ENCODE data around the gene IQSEC1.

GRCh38 chr3:12943124-12944021 is 129.9 kb downstream of the IQSEC1 start:
- TF ChIP-seq CTCF (IDR thresholded peaks at IDR 0.05; ENCODE audit: control extremely low read depth in 1 of 3, insufficient read depth in 1 of 3, low read depth in 1 of 3, low read length in 3 of 3) (no peak), EP300 (IDR thresholded peaks at IDR 0.05; ENCODE audit: borderline replicate concordance in 1 of 2, low read depth in 2 of 2, low read length in 2 of 2) (no peak), POLR2A (IDR thresholded peaks at IDR 0.05; ENCODE audit: control extremely low read depth in 1 of 2, low read depth in 2 of 2, low read length in 2 of 2) (no peak), TAF1 (IDR thresholded peaks at IDR 0.05; ENCODE audit: low read depth, low read length) (no peak), JUN (IDR thresholded peaks at IDR 0.05; ENCODE audit: low read depth, low read length) (no peak)
